HEK293 (cell line): ENCODE data around the gene NAT14.
A peak's percentile ranks its signal among the peaks of the same experiment; 100 is the strongest.

Experiments
- CTCF ChIA-PET: fragments of 350-600 bp; formaldehyde crosslinking; extraction: SDS; loops from one replicate; lab custom pipeline; 2021; ENCODE audit warnings: antibody characterized with exemption; lab: Yijun Ruan, JAX
- POLR2A ChIA-PET: fragments of 300-600 bp; formaldehyde crosslinking; extraction: SDS; loops from one replicate; lab custom pipeline; 2020; ENCODE audit warnings: antibody characterized with exemption, inconsistent platforms; lab: Yijun Ruan, JAX
- H3K27ac ChIP-seq: fragments of 200-500 bp; sonication (Bioruptor generic); 2 replicates; pipeline ENCODE4 v1.5.1; 2014; ENCODE audit warnings: low read depth, low read length, control low read depth, inconsistent platforms; ENCODE audit errors: extremely low read depth
- H3K36me3 ChIP-seq, 2 experiments: fragments of 200-500 bp in 1 of 2; sonication (Bioruptor generic) in 1 of 2; 1 replicate in 1 of 2; 2 replicates in 1 of 2; pipeline ENCODE4 v1.5.1; 2014 to 2017; ENCODE audit warnings: inconsistent platforms in 2 of 2, low read length in 2 of 2; ENCODE audit not compliant: control insufficient read depth in 2 of 2, insufficient read depth in 1 of 2
- H3K4me1 ChIP-seq: fragments of 200-500 bp; sonication (Bioruptor generic); 2 replicates; pipeline ENCODE4 v1.5.1; 2014; ENCODE audit warnings: mild to moderate bottlenecking, low read length, inconsistent platforms; ENCODE audit not compliant: control insufficient read depth, insufficient read depth
- H3K4me3 ChIP-seq: 2 replicates; pipeline ENCODE4 v1.5.1; 2011; ENCODE audit warnings: low read depth, mild to moderate bottlenecking, control low read depth, low read length, moderate library complexity
- H3K9me3 ChIP-seq: fragments of 200-500 bp; sonication (Bioruptor generic); 2 replicates; pipeline ENCODE4 v1.5.1; 2014; ENCODE audit warnings: low read depth, low read length, inconsistent platforms; ENCODE audit not compliant: control insufficient read depth, insufficient read depth
- ATF2 ChIP-seq: fragments of 450-650 bp; formaldehyde crosslinking; IDR thresholded peaks from 2 replicates; pipeline ENCODE4 v1.5.1; 2016; ENCODE audit warnings: missing biosample characterization, missing genetic modification characterization, low read depth
- HIC1 ChIP-seq: fragments of 450-650 bp; formaldehyde crosslinking; IDR thresholded peaks from 2 replicates; pipeline ENCODE4 v1.5.1; 2016; ENCODE audit warnings: missing biosample characterization, missing genetic modification characterization
- SCRT2 ChIP-seq: fragments of 450-650 bp; formaldehyde crosslinking; IDR thresholded peaks from 2 replicates; pipeline ENCODE4 v1.5.1; 2016; ENCODE audit warnings: missing biosample characterization, missing genetic modification characterization
- SP2 ChIP-seq: fragments of 450-650 bp; formaldehyde crosslinking; IDR thresholded peaks from 2 replicates; pipeline ENCODE4 v1.5.1; 2016; ENCODE audit warnings: missing biosample characterization, missing genetic modification characterization
- ZBTB20 ChIP-seq: fragments of 450-650 bp; formaldehyde crosslinking; IDR thresholded peaks from 2 replicates; pipeline ENCODE4 v1.5.1; 2016; ENCODE audit warnings: missing biosample characterization, missing genetic modification characterization
- ZNF148 ChIP-seq: fragments of 450-650 bp; formaldehyde crosslinking; IDR thresholded peaks from 2 replicates; pipeline ENCODE4 v1.5.0; 2017; ENCODE audit warnings: missing biosample characterization, missing genetic modification characterization, borderline replicate concordance
- ZNF157 ChIP-seq: fragments of 450-650 bp; formaldehyde crosslinking; IDR thresholded peaks from 2 replicates; pipeline ENCODE4 v1.5.1; 2016; ENCODE audit warnings: missing biosample characterization, missing genetic modification characterization
- ZNF223 ChIP-seq: fragments of 450-650 bp; formaldehyde crosslinking; IDR thresholded peaks from 2 replicates; pipeline ENCODE4 v1.5.1; 2016; ENCODE audit warnings: missing biosample characterization, missing genetic modification characterization
- ZNF341 ChIP-seq: fragments of 450-650 bp; formaldehyde crosslinking; IDR thresholded peaks from 2 replicates; pipeline ENCODE4; 2016; ENCODE audit warnings: low read depth, missing biosample characterization, missing genetic modification characterization

NAT14 gene

GRCh38 chr19:55455576-55456235 lies 29.3 kb upstream of the NAT14 start:
- Histone ChIP-seq H3K4me1 (peaks cover 11% of the 10 kb centered on the region), H3K36me3 (no peaks in the 10 kb centered on the region), H3K4me3 (no peak overlapping the region), H3K27ac (no peak overlapping the region), H3K9me3 (no peaks in the 10 kb centered on the region)
- POLR2A ChIA-PET = interaction anchor here (0.6 kb wide), 1 partner anchor 21 kb away, joined by 3 read pairs; the partner anchor contains the start of gene ZNF628
- CTCF ChIA-PET = interaction anchor here (0.8 to 3.2 kb wide), 3 partner anchors 12 to 314 kb away, joined by 4 to 19 read pairs (median 6); no protein-coding TSS in a partner anchor
- TF ChIP-seq ZNF223 (tag by site-specific recombination) = no peak

GRCh38 chr19:55456347-55456746 lies 28.6 kb upstream of the NAT14 start:
- CTCF ChIA-PET = interaction anchor here (3.2 kb wide), 1 partner anchor 38 kb away, joined by 19 read pairs; no protein-coding TSS in a partner anchor
- no peaks in the 10 kb centered on the region for H3K36me3 ChIP-seq
- peak; percentile 19; the same call in 1 of the 2 replicates for TF ChIP-seq HIC1 (tag by site-specific recombination)
- no peak for TF ChIP-seq ZNF157 (tag by site-specific recombination)
- TF ChIP-seq, all 188 proteins: peak for 1
- Histone ChIP-seq H3K27ac (no peak overlapping the region), H3K9me3 (no peaks in the 10 kb centered on the region), H3K4me1 (peaks cover 12% of the 10 kb centered on the region), H3K4me3 (no peak overlapping the region)
- POLR2A ChIA-PET = no interaction called here

GRCh38 chr19:55457683-55458457 lies 27.1 kb upstream of the NAT14 start:
- ChIA-PET POLR2A (interaction anchor here (0.6 to 0.8 kb wide), 2 partner anchors 141 to 156 kb away, joined by 3 read pairs; partner anchors contain the start of gene FIZ1), CTCF (interaction anchor here (0.6 to 2.3 kb wide), 3 partner anchors 10 to 46 kb away, joined by 3 to 24 read pairs (median 5); no protein-coding TSS in a partner anchor)
- Histone ChIP-seq H3K9me3 (no peaks in the 10 kb centered on the region), H3K27ac (no peak overlapping the region), H3K4me1 (peaks cover 12% of the 10 kb centered on the region), H3K4me3 (no peak overlapping the region), H3K36me3 (no peaks in the 10 kb centered on the region)
- no peak for TF ChIP-seq ATF2 (tag by site-specific recombination)
- TF ChIP-seq SCRT2 (tag by site-specific recombination) = 0 out of 2 replicates have a peak, but pooled peaks have one; percentile 17
- 0 out of 2 replicates have a peak, but pooled peaks have one; percentile 32 for TF ChIP-seq ZBTB20 (tag by site-specific recombination)

GRCh38 chr19:55459551-55459949 lies 25.4 kb upstream of the NAT14 start:
- ChIA-PET CTCF (interaction anchor here (0.6 to 2.3 kb wide), 7 partner anchors 9 to 318 kb away, joined by 3 to 24 read pairs (median 4); no protein-coding TSS in a partner anchor), POLR2A (interaction anchor here (0.6 to 1.1 kb wide), 3 partner anchors 50 to 167 kb away, joined by 3 to 7 read pairs (median 3); partner anchors contain the start of gene UBE2S)
- H3K9me3 ChIP-seq = no peaks in the 10 kb centered on the region
- no peak overlapping the region for H3K27ac ChIP-seq
- TF ChIP-seq ZNF148 (tag by site-specific recombination) (no peak), SP2 (tag by site-specific recombination) (peak; percentile 15; the same call in 1 of the 2 replicates), ZNF341 (tag by site-specific recombination) (peak; percentile 76)
- no peak overlapping the region for H3K4me3 ChIP-seq
- peaks cover 12% of the 10 kb centered on the region for H3K4me1 ChIP-seq
- H3K36me3 ChIP-seq = no peaks in the 10 kb centered on the region
